Testis (tissue), 3 donors: ENCODE measurements around the gene CAMK2N2. TPM values are rescaled to one million over a fixed set of nuclear protein-coding genes. Genes with fewer than 3 reads are reported as not detected.

ENCODE experiments used
- DNase-seq: peaks from one replicate; pipeline ENCODE4 v3.0.0-alpha.2; 2019
- H3K27ac ChIP-seq, 2 donors: fragments of 200-600 bp; sonication (generic); one replicate each; pipeline ENCODE4 v1.5.1; 2019
- H3K27me3 ChIP-seq: fragments of 200-600 bp; sonication (generic); one replicate; pipeline ENCODE4 v1.5.1; 2019
- H3K36me3 ChIP-seq: fragments of 200-600 bp; sonication (generic); one replicate; pipeline ENCODE4 v1.5.1; 2017; ENCODE audit warnings: low read depth; ENCODE audit errors: missing control alignments
- H3K4me1 ChIP-seq: fragments of 200-600 bp; sonication (generic); one replicate; pipeline ENCODE4 v1.5.1; 2019
- H3K4me3 ChIP-seq, 2 donors: fragments of 200-600 bp; sonication (generic); one replicate each; pipeline ENCODE4 v1.5.1; 2017 to 2019
- H3K9me3 ChIP-seq: fragments of 200-600 bp; sonication (generic); one replicate; pipeline ENCODE4 v1.5.1; 2017
- CTCF ChIP-seq, 3 experiments: fragments of 450-650 bp in 2 of 3; fragments of 200-600 bp in 1 of 3; sonication (generic) in 1 of 3; IDR thresholded peaks; one replicate each; pipeline ENCODE4 v1.5.1; 2016 to 2019; ENCODE audit warnings: antibody characterized with exemption in 3 of 3, mild to moderate bottlenecking in 2 of 3, moderate library complexity in 1 of 3
- POLR2A ChIP-seq: fragments of 450-650 bp; IDR thresholded peaks from one replicate; pipeline ENCODE4 v1.6.1; 2017; ENCODE audit warnings: antibody characterized with exemption, mild to moderate bottlenecking, moderate library complexity
- WGBS, 2 donors: methylation state at CpG; one replicate each; pipeline ENCODE4 v1.1.5; 2018; 5-methylcytosine and 5-hydroxymethylcytosine counted together
- intact Hi-C: fragments of 100-400 bp; cut with DNase I; formaldehyde crosslinking; loops from one replicate; pipeline ENCODE4 v1.15.1; 2023; ENCODE audit warnings: low total_unique reads
- polyA plus RNA-seq: library from polyadenylated mRNA; stranded (reverse); fragments of 350-450 nt; fragmentation: Illumina TruSeq; extraction: RNeasy Lipid Tissue Mini Kit (QIAGEN cat#74804); gene quantifications from one replicate; pipeline ENCODE4 v1.2.3, GENCODE V29; 2014; ENCODE audit warnings: low read depth, low replicate concordance; ENCODE audit not compliant: insufficient read depth
- total RNA-seq, 2 donors: library from RNA; depleted of rRNA; stranded (reverse); fragments of >200 nt; gene quantifications; one replicate each; pipeline ENCODE4 v1.2.3, GENCODE V29; 2016

Gene CAMK2N2
- total and polyA plus RNA-seq, 3 donors from 2014 or later: 0.24 to 0.40 TPM; not detected in 1

DNA sequence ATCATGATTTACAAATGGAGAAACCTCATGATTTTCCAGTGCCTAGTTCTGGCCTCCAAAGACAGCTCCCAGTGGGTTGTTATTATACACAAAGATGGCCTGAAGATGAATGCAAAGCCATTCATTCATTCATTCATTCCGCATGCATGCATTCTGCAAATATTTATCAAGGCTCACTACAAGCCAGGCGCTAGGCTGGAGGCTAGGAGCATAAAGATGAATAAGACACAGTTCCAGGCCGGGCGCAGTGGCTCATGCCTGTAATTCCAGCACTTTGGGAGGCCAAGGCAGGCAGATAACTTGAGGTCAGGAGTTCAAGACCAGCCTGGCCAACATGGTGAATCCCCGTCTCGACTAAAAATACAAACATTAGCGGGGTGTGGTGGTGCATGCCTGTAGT lies 35.3 kb upstream of the CAMK2N2 start:
- TF ChIP-seq POLR2A: no peak
- TF ChIP-seq CTCF (IDR thresholded peaks at IDR 0.05): no peak
- Histone ChIP-seq H3K27me3 (no peaks in the 10 kb centered on the region), H3K4me1 (peaks cover 10% of the 10 kb centered on the region), H3K9me3 (no peaks in the 10 kb centered on the region), H3K36me3 (no peaks in the 10 kb centered on the region), H3K4me3 (no peak overlapping the region), H3K27ac (no peak overlapping the region)
- intact Hi-C loops: no loop called here
- DNase-seq: no peak
- 72 to 79% methylated on average over 7 of the region's 7 CpGs for WGBS, 2 donors

GRCh38 chr3:184295771-184296170 lies 34.4 kb upstream of the CAMK2N2 start:
- no peak for DNase-seq
- Histone ChIP-seq H3K9me3 (no peaks in the 10 kb centered on the region), H3K4me1 (peaks cover 10% of the 10 kb centered on the region), H3K36me3 (no peaks in the 10 kb centered on the region), H3K27ac (no peak overlapping the region), H3K27me3 (no peaks in the 10 kb centered on the region), H3K4me3 (no peak overlapping the region)
- 71 to 77% methylated on average over 3 of the region's 3 CpGs for WGBS, 2 donors
- intact Hi-C loops: no loop called here
- TF ChIP-seq CTCF (IDR thresholded peaks at IDR 0.05): no peak
- no peak for TF ChIP-seq POLR2A

- no peak for DNase-seq
- WGBS, 2 donors: 87 to 89% methylated on average over 6 to 21 of the region's 21 CpGs
- no peak overlapping the region for H3K4me3 ChIP-seq
- no peak for TF ChIP-seq POLR2A
- TF ChIP-seq CTCF (IDR thresholded peaks at IDR 0.05): no peak
- H3K9me3 ChIP-seq: no peaks in the 10 kb centered on the region
- no peaks in the 10 kb centered on the region for H3K27me3 ChIP-seq
- no peak overlapping the region for H3K27ac ChIP-seq
- intact Hi-C loops: no loop called here
- no peaks in the 10 kb centered on the region for H3K36me3 ChIP-seq
- H3K4me1 ChIP-seq: no peaks in the 10 kb centered on the region
Observed at GRCh38 chr3:184291738-184292445, 30.5 kb upstream of the CAMK2N2 start.

GRCh38 chr3:184291044-184291737 lies 29.8 kb upstream of the CAMK2N2 start:
- intact Hi-C loops: no loop called here
- no peaks in the 10 kb centered on the region for H3K36me3 ChIP-seq
- H3K27ac ChIP-seq: no peak overlapping the region
- H3K4me1 ChIP-seq: no peaks in the 10 kb centered on the region
- no peaks in the 10 kb centered on the region for H3K9me3 ChIP-seq
- no peaks in the 10 kb centered on the region for H3K27me3 ChIP-seq
- TF ChIP-seq POLR2A (no peak), CTCF (IDR thresholded peaks at IDR 0.05) (no peak)
- DNase-seq: no peak
- H3K4me3 ChIP-seq: no peak overlapping the region
- WGBS, 2 donors: 86 to 92% methylated on average over 19 to 22 of the region's 22 CpGs
